HEK293 (cell line): ENCODE results near the gene SMIM43.
A peak's percentile ranks its signal among the peaks of the same experiment; 100 is the strongest.

Experiments
- EGR2 ChIP-seq: fragments of 450-650 bp; formaldehyde crosslinking; IDR thresholded peaks from 2 replicates; pipeline ENCODE4 v1.5.1; 2016; ENCODE audit warnings: low read depth, missing biosample characterization, missing genetic modification characterization
- GLI4 ChIP-seq: fragments of 450-650 bp; formaldehyde crosslinking; IDR thresholded peaks from 2 replicates; pipeline ENCODE4 v1.5.1; 2016; ENCODE audit warnings: missing biosample characterization, missing genetic modification characterization
- GLIS2 ChIP-seq: fragments of 450-650 bp; formaldehyde crosslinking; IDR thresholded peaks from 2 replicates; pipeline ENCODE4 v1.5.1; 2016; ENCODE audit warnings: missing biosample characterization, missing genetic modification characterization
- KLF10 ChIP-seq: fragments of 450-650 bp; IDR thresholded peaks from 2 replicates; pipeline ENCODE4 v1.5.1; 2018; ENCODE audit warnings: missing biosample characterization, mild to moderate bottlenecking, missing genetic modification characterization
- MYNN ChIP-seq: fragments of 450-650 bp; formaldehyde crosslinking; IDR thresholded peaks from 2 replicates; pipeline ENCODE4 v1.5.1; 2016; ENCODE audit warnings: missing biosample characterization, missing genetic modification characterization, borderline replicate concordance
- RBAK ChIP-seq: fragments of 450-650 bp; formaldehyde crosslinking; IDR thresholded peaks from 2 replicates; pipeline ENCODE4 v1.5.1; 2016; ENCODE audit warnings: missing biosample characterization, missing genetic modification characterization
- SALL2 ChIP-seq: fragments of 450-650 bp; formaldehyde crosslinking; IDR thresholded peaks from 2 replicates; pipeline ENCODE4 v1.5.0; 2017; ENCODE audit warnings: missing biosample characterization, mild to moderate bottlenecking, missing genetic modification characterization, borderline replicate concordance
- SETDB1 ChIP-seq: IDR thresholded peaks from one replicate; pipeline ENCODE4 v1.6.1; 2017; ENCODE audit warnings: mild to moderate bottlenecking, low read length, moderate library complexity, mixed read lengths; ENCODE audit not compliant: insufficient read length
- SP2 ChIP-seq: fragments of 450-650 bp; formaldehyde crosslinking; IDR thresholded peaks from 2 replicates; pipeline ENCODE4 v1.5.1; 2016; ENCODE audit warnings: missing biosample characterization, missing genetic modification characterization
- YY2 ChIP-seq: fragments of 450-650 bp; formaldehyde crosslinking; IDR thresholded peaks from 2 replicates; pipeline ENCODE4 v1.5.1; 2016; ENCODE audit warnings: missing biosample characterization, missing genetic modification characterization
- ZBTB1 ChIP-seq: fragments of 450-650 bp; formaldehyde crosslinking; IDR thresholded peaks from 2 replicates; pipeline ENCODE4 v1.5.1; 2016; ENCODE audit warnings: missing biosample characterization, missing genetic modification characterization
- ZNF121 ChIP-seq: fragments of 450-650 bp; formaldehyde crosslinking; IDR thresholded peaks from 2 replicates; pipeline ENCODE4 v1.5.1; 2016; ENCODE audit warnings: missing biosample characterization, missing genetic modification characterization
- ZNF132 ChIP-seq: fragments of 450-650 bp; formaldehyde crosslinking; IDR thresholded peaks from 2 replicates; pipeline ENCODE4 v1.5.1; 2017; ENCODE audit warnings: missing biosample characterization, missing genetic modification characterization, borderline replicate concordance
- ZNF16 ChIP-seq: fragments of 450-650 bp; formaldehyde crosslinking; IDR thresholded peaks from 2 replicates; pipeline ENCODE4 v1.5.1; 2016; ENCODE audit warnings: low read depth, missing biosample characterization, missing genetic modification characterization
- ZNF302 ChIP-seq: fragments of 450-650 bp; formaldehyde crosslinking; IDR thresholded peaks from 2 replicates; pipeline ENCODE4 v1.5.1; 2016; ENCODE audit warnings: missing biosample characterization, missing genetic modification characterization, low read depth
- ZNF324 ChIP-seq: fragments of 450-650 bp; formaldehyde crosslinking; IDR thresholded peaks from 2 replicates; pipeline ENCODE4 v1.5.1; 2016; ENCODE audit warnings: missing biosample characterization, missing genetic modification characterization
- ZNF37A ChIP-seq: fragments of 450-650 bp; IDR thresholded peaks from 2 replicates; pipeline ENCODE4 v1.5.1; 2018; ENCODE audit warnings: missing biosample characterization, missing genetic modification characterization
- ZNF48 ChIP-seq: fragments of 450-650 bp; formaldehyde crosslinking; IDR thresholded peaks from 2 replicates; pipeline ENCODE4 v1.5.1; 2016; ENCODE audit warnings: missing biosample characterization, missing genetic modification characterization
- ZNF548 ChIP-seq: fragments of 450-650 bp; formaldehyde crosslinking; IDR thresholded peaks from 2 replicates; pipeline ENCODE4 v1.5.1; 2016; ENCODE audit warnings: missing biosample characterization, missing genetic modification characterization
- ZNF561 ChIP-seq: fragments of 450-650 bp; IDR thresholded peaks from 2 replicates; pipeline ENCODE4 v1.5.1; 2018; ENCODE audit warnings: missing biosample characterization, missing genetic modification characterization, borderline replicate concordance
- ZNF596 ChIP-seq: fragments of 450-650 bp; IDR thresholded peaks from 2 replicates; pipeline ENCODE4 v1.5.0; 2018; ENCODE audit warnings: missing biosample characterization, mild to moderate bottlenecking, missing genetic modification characterization, moderate library complexity
- ZNF600 ChIP-seq: fragments of 450-650 bp; formaldehyde crosslinking; IDR thresholded peaks from 2 replicates; pipeline ENCODE4 v1.5.1; 2016; ENCODE audit warnings: missing biosample characterization, missing genetic modification characterization
- ZNF654 ChIP-seq: fragments of 450-650 bp; formaldehyde crosslinking; IDR thresholded peaks from 2 replicates; pipeline ENCODE4 v1.5.1; 2016; ENCODE audit warnings: low read depth, missing biosample characterization, missing genetic modification characterization
- ZNF701 ChIP-seq: fragments of 450-650 bp; formaldehyde crosslinking; IDR thresholded peaks from 2 replicates; pipeline ENCODE4 v1.5.1; 2016; ENCODE audit warnings: missing biosample characterization, missing genetic modification characterization
- ZNF76 ChIP-seq: fragments of 450-650 bp; formaldehyde crosslinking; IDR thresholded peaks from 2 replicates; pipeline ENCODE4; 2016; ENCODE audit warnings: low read depth, missing biosample characterization, missing genetic modification characterization, borderline replicate concordance
- ZNF768 ChIP-seq: fragments of 450-650 bp; formaldehyde crosslinking; IDR thresholded peaks from 2 replicates; pipeline ENCODE4 v1.5.1; 2018; ENCODE audit warnings: missing biosample characterization, mild to moderate bottlenecking, missing genetic modification characterization
- ZSCAN5A ChIP-seq: fragments of 450-650 bp; formaldehyde crosslinking; IDR thresholded peaks from 2 replicates; pipeline ENCODE4 v1.5.1; 2016; ENCODE audit warnings: missing biosample characterization, missing genetic modification characterization
- ZXDB ChIP-seq: fragments of 450-650 bp; formaldehyde crosslinking; IDR thresholded peaks from 2 replicates; pipeline ENCODE4 v1.5.1; 2016; ENCODE audit warnings: missing biosample characterization, missing genetic modification characterization
- TF ChIP-seq, protein P1 (sequence below): fragments of 450-650 bp; formaldehyde crosslinking; IDR thresholded peaks from 2 replicates; pipeline ENCODE4 v1.5.1; 2016; ENCODE audit warnings: missing biosample characterization, missing genetic modification characterization, low read depth
- TF ChIP-seq, protein P2 (sequence below): fragments of 450-650 bp; formaldehyde crosslinking; IDR thresholded peaks from 2 replicates; pipeline ENCODE4 v1.5.1; 2016; ENCODE audit warnings: missing biosample characterization, missing genetic modification characterization
- TF ChIP-seq, protein P3 (sequence below): fragments of 450-650 bp; formaldehyde crosslinking; conservative IDR thresholded peaks from 2 replicates; pipeline ENCODE4 v1.5.1; 2016; ENCODE audit warnings: low read depth, missing biosample characterization, missing genetic modification characterization
- TF ChIP-seq, protein P4 (sequence below): fragments of 450-650 bp; IDR thresholded peaks from 2 replicates; pipeline ENCODE4 v1.5.1; 2018; ENCODE audit warnings: missing biosample characterization, mild to moderate bottlenecking, missing genetic modification characterization

SMIM43 gene

DNA sequence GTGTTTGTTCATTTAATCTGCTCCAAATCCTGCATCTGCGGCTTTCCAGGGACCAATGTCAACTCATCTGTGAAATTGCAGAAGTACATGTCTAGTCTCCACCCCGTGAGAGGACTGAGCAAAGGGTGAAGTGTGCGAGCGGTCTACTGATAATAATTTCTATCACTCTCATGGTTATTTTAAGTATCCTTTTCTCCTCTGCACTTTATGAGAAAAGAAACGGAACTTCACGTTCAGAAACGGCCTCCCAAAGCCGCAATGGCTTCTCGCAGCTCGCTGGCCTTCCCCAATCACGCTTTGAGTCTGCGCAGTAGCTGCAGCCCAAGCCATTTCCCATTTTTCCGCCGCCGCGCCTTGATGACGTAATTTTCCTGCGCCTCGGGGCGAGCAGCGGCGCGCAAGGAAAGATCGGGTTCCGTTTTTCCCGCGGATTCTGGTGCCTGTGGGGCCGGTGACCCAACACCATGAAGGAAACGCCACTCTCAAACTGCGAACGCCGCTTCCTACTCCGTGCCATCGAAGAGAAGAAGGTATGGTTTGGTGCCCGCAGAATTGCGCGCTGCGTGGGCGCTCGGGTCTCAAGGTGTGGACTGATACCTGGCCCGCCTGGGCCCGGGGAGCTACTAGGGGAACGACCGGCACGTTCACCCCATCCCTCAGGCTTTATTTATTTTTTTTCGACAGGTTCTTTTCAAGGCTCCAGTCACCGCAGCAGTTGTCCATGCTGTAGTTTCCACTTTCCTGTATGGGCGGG, 36.2 kb upstream of the SMIM43 start, which contains the start of gene EXOSC9 (continued):
- TF ChIP-seq ZSCAN5A (tag by site-specific recombination) (no peak), GLIS2 (tag by site-specific recombination) (0 out of 2 replicates have a peak, but pooled peaks have one; percentile 23), SETDB1 (no peak), ZXDB (tag by site-specific recombination) (peak; percentile 82), SP2 (tag by site-specific recombination) (no peak), ZNF121 (tag by site-specific recombination) (no peak), ZBTB1 (tag by site-specific recombination) (no peak), ZNF48 (tag by site-specific recombination) (no peak), RBAK (tag by site-specific recombination) (no peak), ZNF548 (tag by site-specific recombination) (no peak), MYNN (tag by site-specific recombination) (no peak), ZNF37A (no peak), ZNF132 (no peak), SALL2 (tag by site-specific recombination) (no peak), ZNF302 (tag by site-specific recombination) (no peak), GLI4 (tag by site-specific recombination) (peak; percentile 70; the same call in 1 of the 2 replicates), ZNF768 (no peak), ZNF16 (tag by site-specific recombination) (no peak), ZNF600 (no peak), EGR2 (tag by site-specific recombination) (0 out of 2 replicates have a peak, but pooled peaks have one; percentile 8), ZNF701 (tag by site-specific recombination) (no peak), ZNF654 (tag by site-specific recombination) (no peak), KLF10 (tag by site-specific recombination) (no peak), ZNF561 (tag by site-specific recombination) (no peak), ZNF324 (tag by site-specific recombination) (0 out of 2 replicates have a peak, but pooled peaks have one; percentile 43), ZNF76 (tag by site-specific recombination) (peak; percentile 71; the same call in 1 of the 2 replicates), ZNF596 (no peak), YY2 (tag by site-specific recombination) (0 out of 2 replicates have a peak, but pooled peaks have one; percentile 44)
- TF ChIP-seq, protein P1, sequence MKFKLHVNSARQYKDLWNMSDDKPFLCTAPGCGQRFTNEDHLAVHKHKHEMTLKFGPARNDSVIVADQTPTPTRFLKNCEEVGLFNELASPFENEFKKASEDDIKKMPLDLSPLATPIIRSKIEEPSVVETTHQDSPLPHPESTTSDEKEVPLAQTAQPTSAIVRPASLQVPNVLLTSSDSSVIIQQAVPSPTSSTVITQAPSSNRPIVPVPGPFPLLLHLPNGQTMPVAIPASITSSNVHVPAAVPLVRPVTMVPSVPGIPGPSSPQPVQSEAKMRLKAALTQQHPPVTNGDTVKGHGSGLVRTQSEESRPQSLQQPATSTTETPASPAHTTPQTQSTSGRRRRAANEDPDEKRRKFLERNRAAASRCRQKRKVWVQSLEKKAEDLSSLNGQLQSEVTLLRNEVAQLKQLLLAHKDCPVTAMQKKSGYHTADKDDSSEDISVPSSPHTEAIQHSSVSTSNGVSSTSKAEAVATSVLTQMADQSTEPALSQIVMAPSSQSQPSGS = peak; percentile 99
- TF ChIP-seq, protein P2, sequence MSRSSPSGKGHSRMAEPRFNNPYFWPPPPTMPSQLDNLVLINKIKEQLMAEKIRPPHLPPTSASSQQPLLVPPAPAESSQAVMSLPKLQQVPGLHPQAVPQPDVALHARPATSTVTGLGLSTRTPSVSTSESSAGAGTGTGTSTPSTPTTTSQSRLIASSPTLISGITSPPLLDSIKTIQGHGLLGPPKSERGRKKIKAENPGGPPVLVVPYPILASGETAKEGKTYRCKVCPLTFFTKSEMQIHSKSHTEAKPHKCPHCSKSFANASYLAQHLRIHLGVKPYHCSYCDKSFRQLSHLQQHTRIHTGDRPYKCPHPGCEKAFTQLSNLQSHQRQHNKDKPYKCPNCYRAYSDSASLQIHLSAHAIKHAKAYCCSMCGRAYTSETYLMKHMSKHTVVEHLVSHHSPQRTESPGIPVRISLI (tag by site-specific recombination) = no peak
- TF ChIP-seq, protein P3, sequence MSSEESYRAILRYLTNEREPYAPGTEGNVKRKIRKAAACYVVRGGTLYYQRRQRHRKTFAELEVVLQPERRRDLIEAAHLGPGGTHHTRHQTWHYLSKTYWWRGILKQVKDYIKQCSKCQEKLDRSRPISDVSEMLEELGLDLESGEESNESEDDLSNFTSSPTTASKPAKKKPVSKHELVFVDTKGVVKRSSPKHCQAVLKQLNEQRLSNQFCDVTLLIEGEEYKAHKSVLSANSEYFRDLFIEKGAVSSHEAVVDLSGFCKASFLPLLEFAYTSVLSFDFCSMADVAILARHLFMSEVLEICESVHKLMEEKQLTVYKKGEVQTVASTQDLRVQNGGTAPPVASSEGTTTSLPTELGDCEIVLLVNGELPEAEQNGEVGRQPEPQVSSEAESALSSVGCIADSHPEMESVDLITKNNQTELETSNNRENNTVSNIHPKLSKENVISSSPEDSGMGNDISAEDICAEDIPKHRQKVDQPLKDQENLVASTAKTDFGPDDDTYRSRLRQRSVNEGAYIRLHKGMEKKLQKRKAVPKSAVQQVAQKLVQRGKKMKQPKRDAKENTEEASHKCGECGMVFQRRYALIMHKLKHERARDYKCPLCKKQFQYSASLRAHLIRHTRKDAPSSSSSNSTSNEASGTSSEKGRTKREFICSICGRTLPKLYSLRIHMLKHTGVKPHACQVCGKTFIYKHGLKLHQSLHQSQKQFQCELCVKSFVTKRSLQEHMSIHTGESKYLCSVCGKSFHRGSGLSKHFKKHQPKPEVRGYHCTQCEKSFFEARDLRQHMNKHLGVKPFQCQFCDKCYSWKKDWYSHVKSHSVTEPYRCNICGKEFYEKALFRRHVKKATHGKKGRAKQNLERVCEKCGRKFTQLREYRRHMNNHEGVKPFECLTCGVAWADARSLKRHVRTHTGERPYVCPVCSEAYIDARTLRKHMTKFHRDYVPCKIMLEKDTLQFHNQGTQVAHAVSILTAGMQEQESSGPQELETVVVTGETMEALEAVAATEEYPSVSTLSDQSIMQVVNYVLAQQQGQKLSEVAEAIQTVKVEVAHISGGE (tag by site-specific recombination) = 0 out of 2 replicates have a peak, but pooled peaks have one; percentile 16
- TF ChIP-seq, protein P4, sequence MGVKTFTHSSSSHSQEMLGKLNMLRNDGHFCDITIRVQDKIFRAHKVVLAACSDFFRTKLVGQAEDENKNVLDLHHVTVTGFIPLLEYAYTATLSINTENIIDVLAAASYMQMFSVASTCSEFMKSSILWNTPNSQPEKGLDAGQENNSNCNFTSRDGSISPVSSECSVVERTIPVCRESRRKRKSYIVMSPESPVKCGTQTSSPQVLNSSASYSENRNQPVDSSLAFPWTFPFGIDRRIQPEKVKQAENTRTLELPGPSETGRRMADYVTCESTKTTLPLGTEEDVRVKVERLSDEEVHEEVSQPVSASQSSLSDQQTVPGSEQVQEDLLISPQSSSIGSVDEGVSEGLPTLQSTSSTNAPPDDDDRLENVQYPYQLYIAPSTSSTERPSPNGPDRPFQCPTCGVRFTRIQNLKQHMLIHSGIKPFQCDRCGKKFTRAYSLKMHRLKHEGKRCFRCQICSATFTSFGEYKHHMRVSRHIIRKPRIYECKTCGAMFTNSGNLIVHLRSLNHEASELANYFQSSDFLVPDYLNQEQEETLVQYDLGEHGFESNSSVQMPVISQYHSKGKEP (tag by site-specific recombination) = no peak
